HG02943 (cell line): Measurements from ENCODE around the gene CCDC137.

Experiments used
- ATAC-seq: cut with Tn5 transposase; IDR thresholded peaks from one replicate; pipeline ENCODE4 v1.9.1; 2021; ENCODE audit warnings: mild to moderate bottlenecking, low read depth, moderate library complexity; ENCODE audit not compliant: unreplicated experiment

Gene CCDC137

GRCh38 chr17:81713556-81714411 lies 47.2 kb downstream of the CCDC137 start:
- ATAC-seq: no peak

GRCh38 chr17:81714412-81715106 lies 48.0 kb downstream of the CCDC137 start:
- no peak for ATAC-seq

- no peak for ATAC-seq
Measured at GRCh38 chr17:81715107-81715871, 48.8 kb downstream of the CCDC137 start.

GRCh38 chr17:81715872-81716673 lies 49.5 kb downstream of the CCDC137 start:
- no peak for ATAC-seq

- ATAC-seq: no peak
Measured at GRCh38 chr17:81716674-81716996, 50.1 kb downstream of the CCDC137 start.

GRCh38 chr17:81717049-81717765 lies 50.7 kb downstream of the CCDC137 start:
- no peak for ATAC-seq

- ATAC-seq: no peak
Measured at GRCh38 chr17:81717766-81718089, 51.2 kb downstream of the CCDC137 start.

GRCh38 chr17:81719410-81720266 lies 53.1 kb downstream of the CCDC137 start:
- no peak for ATAC-seq

- ATAC-seq: no peak
Measured at GRCh38 chr17:81720267-81721071, 53.9 kb downstream of the CCDC137 start.

- ATAC-seq: no peak
Measured at GRCh38 chr17:81722184-81723120, 55.9 kb downstream of the CCDC137 start.
